Nephron progenitor cell (in vitro differentiated cells): ENCODE results near the gene KDM6B.

Experiments
- DNase-seq: peaks from one replicate; pipeline ENCODE4 v3.0.0; 2021
- H3K27ac Mint-ChIP-seq: 2 replicates; pipeline ENCODE4 v1.8.0; 2021; ENCODE audit warnings: mild to moderate bottlenecking, moderate library complexity, mixed read lengths
- H3K27me3 Mint-ChIP-seq: 2 replicates; pipeline ENCODE4 v1.8.0; 2021; ENCODE audit warnings: mild to moderate bottlenecking, low read depth, mixed read lengths; ENCODE audit not compliant: poor library complexity
- H3K36me3 Mint-ChIP-seq: 2 replicates; pipeline ENCODE4 v1.8.0; 2021; ENCODE audit warnings: low read depth, mixed read lengths
- H3K4me1 Mint-ChIP-seq: 2 replicates; pipeline ENCODE4 v1.8.0; 2021; ENCODE audit warnings: mixed read lengths
- H3K4me3 Mint-ChIP-seq: 2 replicates; pipeline ENCODE4 v1.8.0; 2021; ENCODE audit warnings: mild to moderate bottlenecking, moderate library complexity, mixed read lengths
- H3K9me3 Mint-ChIP-seq: 2 replicates; pipeline ENCODE4 v1.8.0; 2021; ENCODE audit warnings: mild to moderate bottlenecking, moderate library complexity, mixed read lengths
- CTCF ChIP-seq: fragments of 200-600 bp; sonication (generic); IDR thresholded peaks from 2 replicates; pipeline ENCODE4 v1.5.0; 2021; ENCODE audit warnings: antibody characterized with exemption

KDM6B gene

GRCh38 chr17:7818026-7818425 is 16.0 kb upstream of the KDM6B start:
- Mint-ChIP-seq H3K4me1 (no peaks in the 10 kb centered on the region), H3K9me3 (no peaks in the 10 kb centered on the region)

GRCh38 chr17:7818746-7819645 is 15.0 kb upstream of the KDM6B start:
- H3K4me3 Mint-ChIP-seq = no peak overlapping the region
- no peaks in the 10 kb centered on the region for H3K36me3 Mint-ChIP-seq
- H3K27me3 Mint-ChIP-seq = peaks cover 70% of the 10 kb centered on the region
- TF ChIP-seq CTCF = no peak
- H3K9me3 Mint-ChIP-seq = no peaks in the 10 kb centered on the region
- no peak for DNase-seq
- no peak overlapping the region for H3K27ac Mint-ChIP-seq
- no peaks in the 10 kb centered on the region for H3K4me1 Mint-ChIP-seq

More at GRCh38 chr17:7818026-7818425, 16.0 kb upstream of the KDM6B start:
- Mint-ChIP-seq H3K4me3 (no peak overlapping the region), H3K27ac (no peak overlapping the region), H3K27me3 (peaks cover 66% of the 10 kb centered on the region), H3K36me3 (no peaks in the 10 kb centered on the region)
- no peak for DNase-seq
- TF ChIP-seq CTCF = no peak

- Mint-ChIP-seq H3K27ac (no peak overlapping the region), H3K4me3 (no peak overlapping the region), H3K4me1 (peaks cover under 1% of the 10 kb centered on the region), H3K27me3 (peaks cover 77% of the 10 kb centered on the region), H3K36me3 (no peaks in the 10 kb centered on the region), H3K9me3 (no peaks in the 10 kb centered on the region)
- no peak for DNase-seq
- TF ChIP-seq CTCF = no peak
These were observed 13.8 kb upstream of the KDM6B start for GRCh38 chr17:7820231-7820630.

GRCh38 chr17:7822126-7822525 is 11.9 kb upstream of the KDM6B start:
- H3K27me3 Mint-ChIP-seq = peaks cover 79% of the 10 kb centered on the region
- no peak overlapping the region for H3K4me3 Mint-ChIP-seq
- H3K27ac Mint-ChIP-seq = no peak overlapping the region
- DNase-seq = no peak
- TF ChIP-seq CTCF = no peak
- H3K4me1 Mint-ChIP-seq = peaks cover 8% of the 10 kb centered on the region
- H3K36me3 Mint-ChIP-seq = no peaks in the 10 kb centered on the region
- H3K9me3 Mint-ChIP-seq = no peaks in the 10 kb centered on the region

GRCh38 chr17:7823581-7824001 is 10.4 kb upstream of the KDM6B start:
- Mint-ChIP-seq H3K36me3 (no peaks in the 10 kb centered on the region), H3K27me3 (peaks cover 84% of the 10 kb centered on the region), H3K4me1 (peaks cover 8% of the 10 kb centered on the region), H3K4me3 (no peak overlapping the region), H3K9me3 (no peaks in the 10 kb centered on the region), H3K27ac (no peak overlapping the region)
- no peak for TF ChIP-seq CTCF
- DNase-seq = no peak
